ENCODE measurements around the gene NARS2.

NARS2 gene

GRCh38 chr11:78595436-78596130 is 20.9 kb upstream of the NARS2 start:
- no peak overlapping the region for H3K4me3 ChIP-seq (ENCODE audit: low read depth, low read length)
- no peak for DNase-seq (ENCODE audit: low read depth)
- TF ChIP-seq MAX (IDR thresholded peaks at IDR 0.05; ENCODE audit: low read depth, low read length): no peak
- TF ChIP-seq POLR2A (IDR thresholded peaks at IDR 0.05; ENCODE audit: extremely low read depth, insufficient read length): no peak
- no peak for TF ChIP-seq MYC (IDR thresholded peaks at IDR 0.05; ENCODE audit: low read depth, low read length)
- TF ChIP-seq CTCF (IDR thresholded peaks at IDR 0.05; ENCODE audit: low read depth, low read length): no peak

GRCh38 chr11:78594814-78595213 is 20.1 kb upstream of the NARS2 start:
- TF ChIP-seq MAX (IDR thresholded peaks at IDR 0.05; ENCODE audit: low read depth, low read length): no peak
- no peak for TF ChIP-seq MYC (IDR thresholded peaks at IDR 0.05; ENCODE audit: low read depth, low read length)
- no peak for TF ChIP-seq CTCF (IDR thresholded peaks at IDR 0.05; ENCODE audit: low read depth, low read length)
- TF ChIP-seq POLR2A (IDR thresholded peaks at IDR 0.05; ENCODE audit: extremely low read depth, insufficient read length): no peak
- no peak for DNase-seq (ENCODE audit: low read depth)
- H3K4me3 ChIP-seq (ENCODE audit: low read depth, low read length): no peak overlapping the region

GRCh38 chr11:78588517-78588916 is 13.9 kb upstream of the NARS2 start:
- no peak for TF ChIP-seq MYC (IDR thresholded peaks at IDR 0.05; ENCODE audit: low read depth, low read length)
- no peak for DNase-seq (ENCODE audit: low read depth)
- no peak overlapping the region for H3K4me3 ChIP-seq (ENCODE audit: low read depth, low read length)

GRCh38 chr11:78587446-78587845 is 12.8 kb upstream of the NARS2 start:
- no peak for DNase-seq (ENCODE audit: low read depth)
- H3K4me3 ChIP-seq (ENCODE audit: low read depth, low read length): no peak overlapping the region
- TF ChIP-seq POLR2A (IDR thresholded peaks at IDR 0.05; ENCODE audit: extremely low read depth, insufficient read length) (no peak), CTCF (IDR thresholded peaks at IDR 0.05; ENCODE audit: low read depth, low read length) (no peak), MYC (IDR thresholded peaks at IDR 0.05; ENCODE audit: low read depth, low read length) (no peak), MAX (IDR thresholded peaks at IDR 0.05; ENCODE audit: low read depth, low read length) (no peak)

- TF ChIP-seq CTCF (IDR thresholded peaks at IDR 0.05; ENCODE audit: low read depth, low read length): peak; percentile 51
- TF ChIP-seq MYC (IDR thresholded peaks at IDR 0.05; ENCODE audit: low read depth, low read length): no peak
- no peak overlapping the region for H3K4me3 ChIP-seq (ENCODE audit: low read depth, low read length)
- DNase-seq (ENCODE audit: low read depth): peak; percentile 58
Measured at GRCh38 chr11:78586452-78587046, 11.9 kb upstream of the NARS2 start.

GRCh38 chr11:78583889-78584288 is 9.2 kb upstream of the NARS2 start:
- no peak for DNase-seq (ENCODE audit: low read depth)
- no peak overlapping the region for H3K4me3 ChIP-seq (ENCODE audit: low read depth, low read length)
- no peak for TF ChIP-seq CTCF (IDR thresholded peaks at IDR 0.05; ENCODE audit: low read depth, low read length)
- no peak for TF ChIP-seq POLR2A (IDR thresholded peaks at IDR 0.05; ENCODE audit: extremely low read depth, insufficient read length)
- no peak for TF ChIP-seq MYC (IDR thresholded peaks at IDR 0.05; ENCODE audit: low read depth, low read length)
- TF ChIP-seq MAX (IDR thresholded peaks at IDR 0.05; ENCODE audit: low read depth, low read length): no peak

All from NB4 (cell line).